NB4 (cell line): ENCODE measurements around the gene TMEM150A.

ENCODE experiments used
- CTCF ChIP-seq: IDR thresholded peaks from one replicate; pipeline ENCODE4 v1.5.1; 2012; ENCODE audit warnings: low read depth, low read length
- POLR2A ChIP-seq: IDR thresholded peaks from 2 replicates; pipeline ENCODE4 v1.6.1; 2011; ENCODE audit warnings: mild to moderate bottlenecking; ENCODE audit not compliant: insufficient read length; ENCODE audit errors: extremely low read depth

DNA sequence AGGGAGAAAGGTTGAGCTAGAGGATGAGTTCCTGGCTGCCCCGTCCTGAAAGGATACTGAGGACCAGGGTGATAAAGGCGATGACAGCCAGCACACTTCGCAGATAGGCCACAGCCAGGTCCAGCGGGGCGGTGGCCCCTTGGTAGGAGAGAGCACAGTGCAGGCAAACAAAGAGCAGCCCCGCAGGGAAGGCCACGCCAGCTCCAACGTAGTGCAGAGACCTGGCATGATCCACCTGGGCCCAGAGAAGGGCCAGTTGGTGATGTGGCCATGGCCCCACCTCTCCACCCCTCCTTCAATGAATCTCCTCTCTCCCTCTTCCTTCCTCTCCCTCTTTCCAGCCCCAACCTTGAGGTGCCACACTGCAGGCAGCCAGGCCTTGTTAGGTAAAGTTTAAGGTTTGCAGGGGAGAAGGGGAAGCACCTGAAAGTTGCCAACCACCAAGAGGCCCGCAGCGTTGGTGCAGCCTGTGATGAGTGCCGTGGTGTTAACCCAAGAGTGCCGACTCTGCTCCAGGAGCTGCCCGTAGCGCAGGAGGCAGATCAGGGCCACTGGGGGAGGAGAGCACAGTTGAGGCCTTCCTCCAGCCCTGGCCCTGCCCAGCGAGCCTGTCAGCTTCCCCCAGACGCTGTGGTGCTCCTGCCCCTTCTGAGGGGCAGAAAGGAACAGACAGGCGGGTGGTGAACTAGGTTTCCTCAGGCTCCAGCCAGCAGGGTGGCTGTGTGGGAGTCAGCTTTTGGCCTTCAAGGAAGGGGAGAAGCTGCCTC is 2.8 kb downstream of the TMEM150A start:
- TF ChIP-seq POLR2A (no peak), CTCF (no peak)
